ENCODE results near the gene MTRF1L. TPM values are rescaled to one million over a fixed set of nuclear protein-coding genes. Genes with fewer than 3 reads are reported as not detected.

MTRF1L gene
- total RNA-seq, 6 donors from 2014 or later, result 14.7 to 21.7 (median 16.9) TPM

GRCh38 chr6:153032255-153032882, 29.9 kb upstream of the MTRF1L start:
- DNase-seq, result no peak
- WGBS, 2 donors, result 68 to 69% methylated on average over 9 of the region's 9 CpGs
- H3K27me3 ChIP-seq, result no peaks in the 10 kb centered on the region
- H3K4me1 ChIP-seq, result peaks cover 0 to 3% (median 0%) of the 10 kb centered on the region in 4 donors
- no peaks in the 10 kb centered on the region for H3K9me3 ChIP-seq
- peak in 1 of 2 donors; percentile 48 for ATAC-seq (ENCODE audit: low FRiP score in 2 of 2)
- H3K36me3 ChIP-seq, result no peaks in the 10 kb centered on the region
- H3K4me3 ChIP-seq, result no peak overlapping the region
- TF ChIP-seq EP300 (IDR thresholded peaks at IDR 0.05), result no peak
- TF ChIP-seq CTCF (IDR thresholded peaks at IDR 0.05), result peak in 4 of 6 experiments; percentile 23 to 47 (median 24)
- TF ChIP-seq POLR2A (IDR thresholded peaks at IDR 0.05), result no peak
- TF ChIP-seq POLR2AphosphoS5 (IDR thresholded peaks at IDR 0.05), result no peak
- no peak overlapping the region for H3K27ac ChIP-seq

DNA sequence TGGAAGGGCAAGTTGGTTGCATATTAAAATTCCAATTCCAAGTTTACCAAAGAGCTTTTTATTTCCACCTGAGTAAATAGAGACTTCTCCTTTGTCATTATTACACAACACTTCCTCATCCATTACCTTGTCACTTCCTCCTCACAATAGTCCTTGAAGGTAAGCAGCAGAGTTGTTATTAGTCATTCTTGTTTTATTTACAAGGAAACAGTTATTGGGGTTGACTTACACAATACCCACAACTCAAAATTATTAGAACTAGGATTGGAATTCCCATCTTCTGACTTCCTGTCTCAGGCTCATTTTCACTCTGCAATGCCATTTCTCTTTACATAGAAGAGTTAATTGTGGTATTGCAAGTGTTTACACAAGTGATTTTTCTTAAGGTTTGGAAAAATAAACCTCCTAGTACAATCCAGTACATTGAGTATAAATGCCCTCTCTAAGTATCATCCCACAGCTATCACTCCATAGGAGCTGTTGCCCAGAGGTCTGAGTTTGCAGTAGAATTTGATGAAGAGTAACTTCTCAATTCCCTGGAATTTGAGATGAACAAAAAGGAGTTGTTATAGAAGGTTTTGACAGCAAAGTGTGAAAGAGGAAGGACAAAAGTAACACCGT, 28.9 kb upstream of the MTRF1L start:
- 18 to 23% methylated on average over 1 of the region's 1 CpG for WGBS, 2 donors
- no peak for TF ChIP-seq POLR2A (IDR thresholded peaks at IDR 0.05)
- TF ChIP-seq EP300 (IDR thresholded peaks at IDR 0.05), result no peak
- no peak for TF ChIP-seq CTCF (IDR thresholded peaks at IDR 0.05)
- TF ChIP-seq POLR2AphosphoS5 (IDR thresholded peaks at IDR 0.05), result no peak

DNA sequence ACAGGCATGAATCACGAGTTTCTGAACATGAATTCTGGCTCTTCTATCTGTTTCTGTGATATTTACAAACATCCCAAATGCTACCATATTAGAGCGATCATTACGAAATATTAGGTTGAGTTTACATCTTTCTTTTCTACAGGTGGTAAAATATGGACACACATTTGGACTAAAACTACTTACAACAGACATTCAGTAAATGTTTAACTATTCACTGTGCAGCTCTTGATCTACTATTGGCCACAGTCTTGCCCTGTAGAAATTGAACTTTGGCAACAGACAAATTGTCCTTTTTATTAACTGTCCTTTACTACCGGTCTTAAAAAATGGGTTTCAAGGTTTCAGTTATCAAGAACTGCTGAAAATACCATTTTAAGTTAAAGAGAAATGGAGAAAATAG, 26.5 kb upstream of the MTRF1L start:
- Histone ChIP-seq H3K4me1 (peaks cover 0 to 3% (median 0%) of the 10 kb centered on the region in 4 donors), H3K27ac (no peak overlapping the region), H3K9me3 (no peaks in the 10 kb centered on the region), H3K36me3 (no peaks in the 10 kb centered on the region), H3K4me3 (no peak overlapping the region), H3K27me3 (no peaks in the 10 kb centered on the region)
- 77 to 81% methylated on average over 4 of the region's 4 CpGs for WGBS, 2 donors
- no peak for DNase-seq
- TF ChIP-seq POLR2AphosphoS5 (IDR thresholded peaks at IDR 0.05), result no peak
- no peak for TF ChIP-seq CTCF (IDR thresholded peaks at IDR 0.05)
- no peak for ATAC-seq (ENCODE audit: low FRiP score in 2 of 2)

More for the DNA sequence above, 28.9 kb upstream of the MTRF1L start:
- DNase-seq (no peak), ATAC-seq (ENCODE audit: low FRiP score in 2 of 2) (no peak)
- Histone ChIP-seq H3K27ac (no peak overlapping the region), H3K4me3 (no peak overlapping the region), H3K36me3 (no peaks in the 10 kb centered on the region), H3K27me3 (no peaks in the 10 kb centered on the region), H3K4me1 (peaks cover 0 to 3% (median 0%) of the 10 kb centered on the region in 4 donors), H3K9me3 (no peaks in the 10 kb centered on the region)

DNA sequence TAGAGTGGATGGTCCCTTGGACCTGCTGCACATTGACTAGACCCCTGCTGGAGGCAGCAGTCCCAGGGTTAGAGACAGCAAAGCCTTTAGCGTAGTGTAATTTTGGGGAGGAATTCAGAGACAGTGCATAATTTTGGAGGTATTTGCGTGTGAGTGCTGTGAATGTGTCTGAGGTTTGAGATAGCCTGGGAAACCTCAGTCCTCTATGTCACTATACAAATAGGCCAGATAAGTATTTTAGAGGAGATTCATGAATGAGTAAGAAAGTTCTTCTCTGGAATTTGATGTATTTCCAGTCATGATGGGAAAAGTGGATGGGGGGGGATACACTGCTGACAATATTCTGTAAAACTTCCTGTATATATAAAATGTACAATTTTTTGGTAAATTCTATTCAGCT, 25.8 kb upstream of the MTRF1L start:
- Histone ChIP-seq H3K4me3 (no peak overlapping the region), H3K4me1 (peaks cover 0 to 3% (median 0%) of the 10 kb centered on the region in 4 donors), H3K9me3 (no peaks in the 10 kb centered on the region), H3K27me3 (no peaks in the 10 kb centered on the region), H3K36me3 (no peaks in the 10 kb centered on the region), H3K27ac (no peak overlapping the region)
- ATAC-seq (ENCODE audit: low FRiP score in 2 of 2) (no peak), DNase-seq (no peak)
- TF ChIP-seq POLR2AphosphoS5 (IDR thresholded peaks at IDR 0.05) (no peak), POLR2A (IDR thresholded peaks at IDR 0.05) (no peak)
- WGBS, 2 donors, result 96 to 97% methylated on average over 2 of the region's 2 CpGs

DNA sequence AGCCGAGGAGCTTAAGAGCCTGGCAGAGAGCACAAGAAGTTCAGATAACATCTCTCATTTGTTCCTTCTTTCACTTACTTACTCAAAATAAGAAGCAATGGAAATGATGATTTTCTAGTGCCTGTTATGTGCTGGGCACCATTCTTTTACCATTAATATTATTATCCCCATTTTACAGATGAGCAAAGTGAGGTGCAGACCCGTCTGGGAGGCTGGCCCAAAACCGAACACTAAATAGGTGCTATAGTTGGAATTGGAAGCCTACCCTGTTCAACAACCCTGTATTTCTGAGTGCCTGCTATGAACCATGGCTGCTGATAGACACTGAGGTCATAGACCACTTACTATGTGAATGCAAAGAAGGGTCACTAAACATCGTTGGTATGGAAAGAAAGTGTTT, 25.0 kb upstream of the MTRF1L start:
- H3K27ac ChIP-seq, result no peak overlapping the region
- TF ChIP-seq POLR2A (IDR thresholded peaks at IDR 0.05) (no peak), EP300 (IDR thresholded peaks at IDR 0.05) (no peak), CTCF (IDR thresholded peaks at IDR 0.05) (no peak), POLR2AphosphoS5 (IDR thresholded peaks at IDR 0.05) (no peak)
- WGBS, 2 donors, result 73 to 79% methylated on average over 4 of the region's 4 CpGs
- DNase-seq (no peak), ATAC-seq (ENCODE audit: low FRiP score in 2 of 2) (no peak)
- H3K4me3 ChIP-seq, result no peak overlapping the region
- H3K36me3 ChIP-seq, result no peaks in the 10 kb centered on the region
- H3K4me1 ChIP-seq, result peaks cover 0 to 3% (median 0%) of the 10 kb centered on the region in 4 donors
- H3K9me3 ChIP-seq, result no peaks in the 10 kb centered on the region
- H3K27me3 ChIP-seq, result no peaks in the 10 kb centered on the region
